ENCODE measurements around the gene TEKTIP1. TPM values are rescaled to one million over a fixed set of nuclear protein-coding genes. Genes with fewer than 3 reads are reported as not detected.
"Not testable (repeated sequence)": the region's sequence is repeated elsewhere in the genome, so short reads cannot be mapped to it uniquely, and the experiment has no call there.

TEKTIP1 gene
- total RNA-seq, 1 experiment from 2014 or later, result 1.3 TPM

GRCh38 chr19:3584036-3584802 is 45.2 kb downstream of the TEKTIP1 start:
- H3K27ac Mint-ChIP-seq; H3K23ac ChIP-seq (ENCODE audit: insufficient read length, low read depth, low read length); H3K18ac ChIP-seq (ENCODE audit: insufficient read length, low read depth, low read length); H3K56ac ChIP-seq (ENCODE audit: insufficient read length, low read depth, low read length); H3K36me3 Mint-ChIP-seq (ENCODE audit: insufficient read depth in 1 of 3, low read depth in 3 of 3); H3K9me3 ChIP-seq (ENCODE audit: control insufficient read depth, low read depth, low read length); H4K5ac ChIP-seq (ENCODE audit: insufficient read length, low read depth, low read length); H3K4me1 Mint-ChIP-seq; H3K79me1 ChIP-seq (ENCODE audit: insufficient read depth, low read depth, low read length, poor library complexity, severe bottlenecking); H3K4ac ChIP-seq (ENCODE audit: low read depth, low read length); H4K20me1 ChIP-seq (ENCODE audit: control insufficient read depth, insufficient read depth, insufficient read length); H3K9ac ChIP-seq (ENCODE audit: extremely low read depth, insufficient read length, low read length); H2BK20ac ChIP-seq (ENCODE audit: low read depth, low read length, poor library complexity, severe bottlenecking); H2AK5ac ChIP-seq (ENCODE audit: insufficient read length, low read length); H3T11ph ChIP-seq (ENCODE audit: low read length); H4K91ac ChIP-seq (ENCODE audit: insufficient read length, low read depth, low read length); H2BK12ac ChIP-seq (ENCODE audit: insufficient read length, low read depth, low read length); H3K79me2 ChIP-seq (ENCODE audit: insufficient read depth, low read length); DNase-seq; H2BK15ac ChIP-seq (ENCODE audit: low read depth, low read length); H4K8ac ChIP-seq (replicated peaks; ENCODE audit: insufficient read length, low read depth, low read length); H3K23me2 ChIP-seq (ENCODE audit: insufficient read length, low read depth, low read length, poor library complexity, severe bottlenecking); H3K9me3 Mint-ChIP-seq; H3K4me2 ChIP-seq (ENCODE audit: insufficient read depth, insufficient read length, low read length); H2BK120ac ChIP-seq (ENCODE audit: low read depth, low read length, poor library complexity, severe bottlenecking); H2AFZ ChIP-seq (ENCODE audit: low read length); H3K27me3 ChIP-seq (ENCODE audit: insufficient read depth, low read length); H3K4me1 ChIP-seq (ENCODE audit: insufficient read depth, low read length); H2BK5ac ChIP-seq (ENCODE audit: insufficient read length, low read length); H3K27ac ChIP-seq (ENCODE audit: insufficient read length, low read depth, low read length); H3K14ac ChIP-seq (ENCODE audit: insufficient read depth, low read length): not testable (repeated sequence)
- H3K4me3 Mint-ChIP-seq, result peak overlapping the region in 1 of 2 experiments; percentile 26; a peak in 1 of 5 replicates
- H3K27me3 Mint-ChIP-seq (ENCODE audit: low read depth), result peaks cover 73% of the 10 kb centered on the region
- WGBS (ENCODE audit: extremely low coverage, insufficient read length, low lambda C conversion rate), result no CpG with 5 or more reads among the region's 15 CpGs
